ENCODE measurements around the gene C2orf74. TPM values are rescaled to one million over a fixed set of nuclear protein-coding genes. Genes with fewer than 3 reads are reported as not detected.
"Not testable (repeated sequence)": the region's sequence is repeated elsewhere in the genome, so short reads cannot be mapped to it uniquely, and the experiment has no call there.

Gene C2orf74
- total RNA-seq, 1 donor from 2014 or later = 6.0 TPM

DNA sequence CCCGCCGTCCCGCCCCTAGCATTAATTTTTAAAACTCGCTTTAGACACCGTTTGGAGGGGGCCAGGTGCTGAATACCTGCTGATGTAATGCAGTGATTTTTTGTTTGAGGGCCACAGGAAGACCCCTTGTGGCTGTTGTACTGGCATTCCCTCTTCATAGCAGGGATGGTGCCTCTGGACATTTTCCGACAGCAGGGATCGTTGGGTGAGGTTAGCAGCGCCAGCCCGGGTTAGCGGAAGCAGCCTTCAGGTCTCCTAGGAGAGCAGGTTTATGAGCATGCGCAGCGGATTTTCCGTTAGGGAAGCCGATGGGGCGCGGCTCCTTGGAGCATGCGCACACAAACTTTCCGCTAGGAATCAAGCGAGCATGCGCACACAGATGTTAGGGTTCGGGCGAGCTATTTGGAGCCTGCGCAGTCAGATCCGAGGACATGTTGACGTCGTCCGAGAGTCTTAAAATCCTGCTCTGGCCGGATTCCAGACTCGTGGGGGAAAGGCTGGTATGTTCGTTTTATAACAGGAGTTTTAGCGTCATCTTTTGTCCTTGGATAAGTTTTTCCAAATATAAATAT is 17.2 kb upstream of the C2orf74 start:
- DNase-seq (peak; percentile 82), ATAC-seq (ENCODE audit: low read depth) (peak; percentile 93)
- ChIA-PET CTCF (no interaction called here), POLR2A (interaction anchor here (0.9 to 3.2 kb wide), 11 partner anchors 10 to 743 kb away, joined by 3 to 29 read pairs (median 5); partner anchors contain the start of genes PAPOLG, PEX13, SANBR and XPO1)
- H3K4me3 Mint-ChIP-seq = peak overlapping the region; percentile 97
- no peaks in the 10 kb centered on the region for H3K9me3 Mint-ChIP-seq
- intact Hi-C loops (cut with micrococcal nuclease) = loop anchor here (1.0 kb wide), 2 partner anchors 33 to 127 kb away; partner anchors contain the start of gene PEX13
- TF ChIP-seq, protein P1, sequence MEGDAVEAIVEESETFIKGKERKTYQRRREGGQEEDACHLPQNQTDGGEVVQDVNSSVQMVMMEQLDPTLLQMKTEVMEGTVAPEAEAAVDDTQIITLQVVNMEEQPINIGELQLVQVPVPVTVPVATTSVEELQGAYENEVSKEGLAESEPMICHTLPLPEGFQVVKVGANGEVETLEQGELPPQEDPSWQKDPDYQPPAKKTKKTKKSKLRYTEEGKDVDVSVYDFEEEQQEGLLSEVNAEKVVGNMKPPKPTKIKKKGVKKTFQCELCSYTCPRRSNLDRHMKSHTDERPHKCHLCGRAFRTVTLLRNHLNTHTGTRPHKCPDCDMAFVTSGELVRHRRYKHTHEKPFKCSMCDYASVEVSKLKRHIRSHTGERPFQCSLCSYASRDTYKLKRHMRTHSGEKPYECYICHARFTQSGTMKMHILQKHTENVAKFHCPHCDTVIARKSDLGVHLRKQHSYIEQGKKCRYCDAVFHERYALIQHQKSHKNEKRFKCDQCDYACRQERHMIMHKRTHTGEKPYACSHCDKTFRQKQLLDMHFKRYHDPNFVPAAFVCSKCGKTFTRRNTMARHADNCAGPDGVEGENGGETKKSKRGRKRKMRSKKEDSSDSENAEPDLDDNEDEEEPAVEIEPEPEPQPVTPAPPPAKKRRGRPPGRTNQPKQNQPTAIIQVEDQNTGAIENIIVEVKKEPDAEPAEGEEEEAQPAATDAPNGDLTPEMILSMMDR (IDR thresholded peaks at IDR 0.05) = no peak
- H3K27ac Mint-ChIP-seq = peak overlapping the region; percentile 97
- no peaks in the 10 kb centered on the region for H3K27me3 Mint-ChIP-seq
- H3K36me3 Mint-ChIP-seq (ENCODE audit: low read depth) = peaks cover 16% of the 10 kb centered on the region
- peaks cover 9% of the 10 kb centered on the region for H3K4me1 Mint-ChIP-seq

DNA sequence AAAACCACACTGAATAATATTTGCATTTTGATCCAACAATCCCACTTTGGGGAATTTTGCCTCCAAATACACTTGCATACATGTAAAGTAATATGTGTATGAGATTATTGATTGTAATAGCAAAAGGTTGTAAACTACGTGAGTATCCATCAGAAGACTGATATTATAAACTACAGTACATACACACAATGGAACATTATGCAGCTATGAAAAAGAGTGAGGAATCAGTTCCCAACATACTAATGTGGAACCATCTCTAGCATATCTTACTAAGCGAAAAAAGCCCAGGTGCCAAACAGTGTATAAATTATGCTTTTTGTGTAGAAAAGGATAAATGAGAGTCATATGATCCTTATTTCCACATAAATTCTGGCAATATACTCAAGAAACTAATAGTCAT is 16.0 kb upstream of the C2orf74 start:
- ChIA-PET POLR2A (interaction anchor here (1.7 to 3.2 kb wide), 2 partner anchors 31 to 34 kb away, joined by 9 to 29 read pairs; no protein-coding TSS in a partner anchor), CTCF (no interaction called here)
- Mint-ChIP-seq H3K36me3 (ENCODE audit: low read depth) (peaks cover 23% of the 10 kb centered on the region), H3K4me3 (peak overlapping the region; percentile 97), H3K27me3 (no peaks in the 10 kb centered on the region), H3K9me3 (no peaks in the 10 kb centered on the region), H3K4me1 (peaks cover 9% of the 10 kb centered on the region), H3K27ac (no peak overlapping the region)
- DNase-seq (no peak), ATAC-seq (ENCODE audit: low read depth) (no peak)
- TF ChIP-seq, protein P1 (IDR thresholded peaks at IDR 0.05) = no peak
- intact Hi-C loops (cut with micrococcal nuclease) = loop anchor here (1.0 kb wide), 2 partner anchors 31 to 129 kb away; partner anchors contain the start of gene PEX13

DNA sequence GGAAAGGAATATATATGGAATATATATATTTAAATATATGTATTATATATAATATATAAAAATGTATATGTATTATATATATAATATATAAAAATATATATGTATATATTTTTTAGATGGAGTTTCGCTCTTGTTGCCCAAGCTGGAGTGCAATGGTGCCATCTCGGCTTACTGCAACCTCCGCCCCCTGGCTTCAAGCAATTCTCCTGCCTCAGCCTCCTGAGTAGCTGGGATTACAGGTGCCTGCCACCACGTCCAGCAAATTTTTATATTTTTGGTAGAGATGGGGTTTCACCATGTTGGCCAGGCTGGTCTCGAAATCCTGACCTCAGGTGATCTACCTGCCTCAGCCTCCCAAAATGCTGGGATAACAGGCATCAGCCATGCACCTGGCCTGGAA is 13.9 kb upstream of the C2orf74 start:
- H3K4me1 Mint-ChIP-seq; ATAC-seq (ENCODE audit: low read depth); CTCF ChIA-PET; POLR2A ChIA-PET; H3K27me3 Mint-ChIP-seq; H3K27ac Mint-ChIP-seq; H3K4me3 Mint-ChIP-seq; intact Hi-C loops (cut with micrococcal nuclease); DNase-seq; H3K9me3 Mint-ChIP-seq: not testable (repeated sequence)
- peaks cover 30% of the 10 kb centered on the region for H3K36me3 Mint-ChIP-seq (ENCODE audit: low read depth)

DNA sequence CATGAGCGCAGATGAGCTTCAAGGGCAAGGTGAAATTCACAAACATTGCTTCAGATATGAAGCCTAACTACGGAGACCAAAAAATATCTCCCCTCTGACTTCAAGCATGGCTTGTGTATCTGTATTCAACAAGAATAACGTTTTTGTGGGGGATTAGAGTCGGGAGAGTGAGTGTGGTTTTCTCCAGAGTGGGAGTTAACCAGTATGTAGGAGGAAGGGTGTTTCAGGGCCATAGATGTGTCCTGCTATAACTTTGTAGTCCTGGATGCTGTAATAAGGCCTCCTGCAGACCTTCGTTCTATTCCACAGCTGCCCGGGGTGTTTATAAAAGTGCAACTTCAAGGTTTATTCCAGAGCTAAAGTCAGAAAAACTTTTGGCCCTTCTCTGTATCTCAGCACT is 12.9 kb upstream of the C2orf74 start:
- Mint-ChIP-seq H3K4me1 (peaks cover 9% of the 10 kb centered on the region), H3K9me3 (no peaks in the 10 kb centered on the region)
- CTCF ChIA-PET = interaction anchor here (0.6 kb wide), 1 partner anchor 726 kb away, joined by 3 read pairs; no protein-coding TSS in a partner anchor

DNA sequence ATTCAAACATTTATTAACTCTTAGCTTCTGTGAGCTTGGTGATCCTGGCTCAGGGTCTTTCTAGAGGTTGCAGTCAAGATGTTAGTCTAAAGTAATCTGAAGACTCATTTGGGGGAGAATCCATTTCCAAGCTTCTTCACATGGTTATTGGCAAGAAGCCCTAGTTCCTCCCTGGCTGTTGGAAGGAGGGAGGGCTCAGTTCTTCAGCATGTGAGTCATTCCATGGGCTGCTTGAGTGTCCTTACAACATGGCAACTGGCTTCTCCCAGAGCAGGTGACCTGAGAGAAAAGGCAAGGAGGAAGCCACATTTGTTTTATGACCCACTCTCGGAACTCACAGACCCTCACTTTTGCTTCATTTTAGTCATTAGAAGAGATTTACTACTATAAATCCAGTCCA is 10.6 kb upstream of the C2orf74 start:
- intact Hi-C loops (cut with micrococcal nuclease) = no loop called here
- DNase-seq (no peak), ATAC-seq (ENCODE audit: low read depth) (no peak)
- TF ChIP-seq, protein P1 (IDR thresholded peaks at IDR 0.05) = no peak
- ChIA-PET POLR2A (no interaction called here), CTCF (no interaction called here)
- H3K27ac Mint-ChIP-seq = no peak overlapping the region
- peaks cover 25% of the 10 kb centered on the region for H3K36me3 Mint-ChIP-seq (ENCODE audit: low read depth)
- no peaks in the 10 kb centered on the region for H3K4me1 Mint-ChIP-seq
- H3K9me3 Mint-ChIP-seq = no peaks in the 10 kb centered on the region
- no peaks in the 10 kb centered on the region for H3K27me3 Mint-ChIP-seq
- H3K4me3 Mint-ChIP-seq = no peak overlapping the region

More for the DNA sequence above, 12.9 kb upstream of the C2orf74 start:
- intact Hi-C loops (cut with micrococcal nuclease) = no loop called here
- no peak for DNase-seq
- H3K36me3 Mint-ChIP-seq (ENCODE audit: low read depth) = peaks cover 30% of the 10 kb centered on the region
- no peak overlapping the region for H3K27ac Mint-ChIP-seq
- TF ChIP-seq, protein P1 (IDR thresholded peaks at IDR 0.05) = no peak
- no peak overlapping the region for H3K4me3 Mint-ChIP-seq
- H3K27me3 Mint-ChIP-seq = no peaks in the 10 kb centered on the region
- POLR2A ChIA-PET = no interaction called here
- no peak for ATAC-seq (ENCODE audit: low read depth)

Data from activated B cell treated with CpG ODN at 0.5 μM for 24 hours (primary cell).